ENCODE results near the gene FADS3.

Gene FADS3

GRCh38 chr11:61892085-61892370, 683 bp upstream of the FADS3 start:
- no peak for ATAC-seq
- TF ChIP-seq PATZ1 (CRISPR knock-in tag; IDR thresholded peaks at IDR 0.05; ENCODE audit: borderline replicate concordance): no peak
- TF ChIP-seq ARNTL (CRISPR knock-in tag; IDR thresholded peaks at IDR 0.05; ENCODE audit: borderline replicate concordance, low read depth): no peak

GRCh38 chr11:61890529-61891330, 615 bp downstream of the FADS3 start:
- peak; percentile 35 for ATAC-seq
- TF ChIP-seq OSR1 (CRISPR knock-in tag; IDR thresholded peaks at IDR 0.05) (no peak), PPARA (CRISPR knock-in tag; IDR thresholded peaks at IDR 0.05; ENCODE audit: borderline replicate concordance) (no peak), GLIS3 (CRISPR knock-in tag; IDR thresholded peaks at IDR 0.05) (no peak), ZC3H10 (CRISPR knock-in tag; IDR thresholded peaks at IDR 0.05) (no peak), ZNF8 (CRISPR knock-in tag; IDR thresholded peaks at IDR 0.05) (no peak), ZFP3 (CRISPR knock-in tag; IDR thresholded peaks at IDR 0.05) (no peak), TCF4 (CRISPR knock-in tag; IDR thresholded peaks at IDR 0.05; ENCODE audit: borderline replicate concordance) (no peak), POU6F1 (CRISPR knock-in tag; IDR thresholded peaks at IDR 0.05; ENCODE audit: borderline replicate concordance, low read depth) (no peak)
- TF ChIP-seq, protein P1, sequence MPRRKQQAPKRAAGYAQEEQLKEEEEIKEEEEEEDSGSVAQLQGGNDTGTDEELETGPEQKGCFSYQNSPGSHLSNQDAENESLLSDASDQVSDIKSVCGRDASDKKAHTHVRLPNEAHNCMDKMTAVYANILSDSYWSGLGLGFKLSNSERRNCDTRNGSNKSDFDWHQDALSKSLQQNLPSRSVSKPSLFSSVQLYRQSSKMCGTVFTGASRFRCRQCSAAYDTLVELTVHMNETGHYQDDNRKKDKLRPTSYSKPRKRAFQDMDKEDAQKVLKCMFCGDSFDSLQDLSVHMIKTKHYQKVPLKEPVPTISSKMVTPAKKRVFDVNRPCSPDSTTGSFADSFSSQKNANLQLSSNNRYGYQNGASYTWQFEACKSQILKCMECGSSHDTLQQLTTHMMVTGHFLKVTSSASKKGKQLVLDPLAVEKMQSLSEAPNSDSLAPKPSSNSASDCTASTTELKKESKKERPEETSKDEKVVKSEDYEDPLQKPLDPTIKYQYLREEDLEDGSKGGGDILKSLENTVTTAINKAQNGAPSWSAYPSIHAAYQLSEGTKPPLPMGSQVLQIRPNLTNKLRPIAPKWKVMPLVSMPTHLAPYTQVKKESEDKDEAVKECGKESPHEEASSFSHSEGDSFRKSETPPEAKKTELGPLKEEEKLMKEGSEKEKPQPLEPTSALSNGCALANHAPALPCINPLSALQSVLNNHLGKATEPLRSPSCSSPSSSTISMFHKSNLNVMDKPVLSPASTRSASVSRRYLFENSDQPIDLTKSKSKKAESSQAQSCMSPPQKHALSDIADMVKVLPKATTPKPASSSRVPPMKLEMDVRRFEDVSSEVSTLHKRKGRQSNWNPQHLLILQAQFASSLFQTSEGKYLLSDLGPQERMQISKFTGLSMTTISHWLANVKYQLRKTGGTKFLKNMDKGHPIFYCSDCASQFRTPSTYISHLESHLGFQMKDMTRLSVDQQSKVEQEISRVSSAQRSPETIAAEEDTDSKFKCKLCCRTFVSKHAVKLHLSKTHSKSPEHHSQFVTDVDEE (CRISPR knock-in tag; IDR thresholded peaks at IDR 0.05): no peak

DNA sequence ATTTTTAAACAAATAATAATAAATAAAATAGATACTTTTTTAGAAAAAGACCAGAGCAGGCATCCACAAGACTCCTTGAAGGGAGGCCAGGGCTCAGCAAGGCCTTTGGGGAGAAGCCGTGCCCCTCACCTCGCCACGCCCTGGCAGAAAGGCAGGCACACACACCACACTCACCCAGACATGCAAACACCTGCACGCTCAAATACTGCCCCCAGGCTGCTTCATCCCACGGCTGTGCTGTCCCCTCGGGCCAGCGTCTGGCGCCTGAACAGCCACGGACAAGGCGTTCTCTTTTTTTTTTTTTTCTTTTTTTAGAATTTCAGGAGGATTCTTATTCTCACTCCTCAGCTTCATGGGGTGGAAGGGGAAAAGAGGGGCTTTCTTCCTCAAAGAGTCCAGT, 1.5 kb downstream of the FADS3 start:
- no peak for ATAC-seq
- TF ChIP-seq PPARA (CRISPR knock-in tag; IDR thresholded peaks at IDR 0.05; ENCODE audit: borderline replicate concordance) (no peak), BACH2 (CRISPR knock-in tag; IDR thresholded peaks at IDR 0.05; ENCODE audit: borderline replicate concordance) (no peak), OSR1 (CRISPR knock-in tag; IDR thresholded peaks at IDR 0.05) (no peak), GLIS3 (CRISPR knock-in tag; IDR thresholded peaks at IDR 0.05) (no peak), SNAI2 (CRISPR knock-in tag; IDR thresholded peaks at IDR 0.05) (no peak), ISL1 (CRISPR knock-in tag; IDR thresholded peaks at IDR 0.05) (no peak), TCF4 (CRISPR knock-in tag; IDR thresholded peaks at IDR 0.05; ENCODE audit: borderline replicate concordance) (no peak), ZNF70 (CRISPR knock-in tag; IDR thresholded peaks at IDR 0.05) (no peak), ZNF8 (CRISPR knock-in tag; IDR thresholded peaks at IDR 0.05) (no peak), RARB (CRISPR knock-in tag; IDR thresholded peaks at IDR 0.05) (no peak), PATZ1 (CRISPR knock-in tag; IDR thresholded peaks at IDR 0.05; ENCODE audit: borderline replicate concordance) (no peak), ARNTL (CRISPR knock-in tag; IDR thresholded peaks at IDR 0.05; ENCODE audit: borderline replicate concordance, low read depth) (no peak)

DNA sequence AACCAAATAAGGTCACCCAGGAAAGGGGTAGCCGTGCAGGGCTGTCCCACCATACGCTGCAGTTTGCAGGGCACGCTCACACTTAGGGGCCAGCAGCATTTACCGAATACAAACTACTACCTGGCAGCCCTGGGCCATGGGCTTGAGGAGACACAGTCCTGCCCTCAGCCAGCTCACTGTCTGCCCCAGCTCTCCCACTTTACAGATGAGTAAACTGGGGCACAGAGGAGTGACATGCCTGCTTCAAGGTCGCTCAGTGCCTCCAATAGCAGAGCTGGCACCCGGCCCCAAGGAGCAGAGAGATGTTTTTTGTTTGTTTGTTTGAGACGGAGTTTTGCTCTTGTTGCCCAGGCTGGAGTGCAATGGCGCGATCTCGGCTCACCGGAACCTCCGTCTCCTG, 2.8 kb downstream of the FADS3 start:
- TF ChIP-seq GLIS3 (CRISPR knock-in tag; IDR thresholded peaks at IDR 0.05): no peak
- TF ChIP-seq, protein P2, sequence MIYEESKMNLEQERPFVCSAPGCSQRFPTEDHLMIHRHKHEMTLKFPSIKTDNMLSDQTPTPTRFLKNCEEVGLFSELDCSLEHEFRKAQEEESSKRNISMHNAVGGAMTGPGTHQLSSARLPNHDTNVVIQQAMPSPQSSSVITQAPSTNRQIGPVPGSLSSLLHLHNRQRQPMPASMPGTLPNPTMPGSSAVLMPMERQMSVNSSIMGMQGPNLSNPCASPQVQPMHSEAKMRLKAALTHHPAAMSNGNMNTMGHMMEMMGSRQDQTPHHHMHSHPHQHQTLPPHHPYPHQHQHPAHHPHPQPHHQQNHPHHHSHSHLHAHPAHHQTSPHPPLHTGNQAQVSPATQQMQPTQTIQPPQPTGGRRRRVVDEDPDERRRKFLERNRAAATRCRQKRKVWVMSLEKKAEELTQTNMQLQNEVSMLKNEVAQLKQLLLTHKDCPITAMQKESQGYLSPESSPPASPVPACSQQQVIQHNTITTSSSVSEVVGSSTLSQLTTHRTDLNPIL (CRISPR knock-in tag; IDR thresholded peaks at IDR 0.05; ENCODE audit: low read depth): no peak
- no peak for TF ChIP-seq OSR1 (CRISPR knock-in tag; IDR thresholded peaks at IDR 0.05)
- TF ChIP-seq ARNTL (CRISPR knock-in tag; IDR thresholded peaks at IDR 0.05; ENCODE audit: borderline replicate concordance, low read depth): no peak
- TF ChIP-seq ZFP30 (CRISPR knock-in tag; IDR thresholded peaks at IDR 0.05): no peak
- TF ChIP-seq BACH2 (CRISPR knock-in tag; IDR thresholded peaks at IDR 0.05; ENCODE audit: borderline replicate concordance): no peak
- no peak for TF ChIP-seq ZNF565 (CRISPR knock-in tag; conservative IDR thresholded peaks at IDR 0.05; ENCODE audit: low read depth)
- no peak for TF ChIP-seq PATZ1 (CRISPR knock-in tag; IDR thresholded peaks at IDR 0.05; ENCODE audit: borderline replicate concordance)
- no peak for ATAC-seq
